RWPE2 (cell line): Measurements from ENCODE around the gene SET.
A peak's percentile ranks its signal among the peaks of the same experiment; 100 is the strongest.

Experiments
- ATAC-seq: fragments of 200-7000 bp; cut with Tn5 transposase; 3 replicates; pipeline ENCODE4 v1.9.1; 2021; ENCODE audit warnings: low read depth
- DNase-seq: peaks from one replicate; pipeline ENCODE4 v3.0.0-alpha.2; 2020; ENCODE audit warnings: low spot score
- H3K27ac ChIP-seq: fragments of 450-650 bp; 2 replicates; pipeline ENCODE4 v1.5.1; 2017; ENCODE audit warnings: mild to moderate bottlenecking; ENCODE audit not compliant: poor library complexity, severe bottlenecking
- H3K27me3 ChIP-seq: fragments of 250-450 bp; sonication (Bioruptor Pico); 2 replicates; pipeline ENCODE4 v1.5.1; 2021; ENCODE audit warnings: mild to moderate bottlenecking, moderate library complexity; ENCODE audit not compliant: insufficient read depth, poor library complexity, severe bottlenecking
- H3K36me3 ChIP-seq: fragments of 250-450 bp; sonication (Bioruptor Pico); 2 replicates; pipeline ENCODE4 v1.5.1; 2020; ENCODE audit warnings: low read depth, mild to moderate bottlenecking, moderate library complexity
- H3K4me1 ChIP-seq: fragments of 250-450 bp; sonication (Bioruptor Pico); 2 replicates; pipeline ENCODE4 v1.5.1; 2021; ENCODE audit warnings: mild to moderate bottlenecking, moderate library complexity; ENCODE audit not compliant: insufficient read depth, poor library complexity, severe bottlenecking
- H3K4me3 ChIP-seq: fragments of 250-450 bp; sonication (Bioruptor Pico); 2 replicates; pipeline ENCODE4 v1.5.1; 2021; ENCODE audit warnings: mild to moderate bottlenecking, moderate library complexity; ENCODE audit not compliant: severe bottlenecking
- H3K9me3 ChIP-seq: fragments of 250-450 bp; sonication (Bioruptor Pico); 2 replicates; pipeline ENCODE4 v1.5.1; 2021; ENCODE audit warnings: mild to moderate bottlenecking, moderate library complexity; ENCODE audit not compliant: severe bottlenecking
- TF ChIP-seq, protein P1 (sequence below): fragments of 450-650 bp; IDR thresholded peaks from one replicate; pipeline ENCODE4 v1.5.1; 2017; ENCODE audit warnings: mild to moderate bottlenecking, moderate library complexity; ENCODE audit not compliant: poor library complexity, severe bottlenecking

SET gene

GRCh38 chr9:128651798-128652197 lies 37.2 kb upstream of the SET start:
- H3K4me1 ChIP-seq = no peaks in the 10 kb centered on the region
- H3K36me3 ChIP-seq = peaks cover 4% of the 10 kb centered on the region
- no peak overlapping the region for H3K4me3 ChIP-seq
- H3K27me3 ChIP-seq = no peaks in the 10 kb centered on the region
- H3K27ac ChIP-seq = no peak overlapping the region
- ATAC-seq = no peak
- H3K9me3 ChIP-seq = no peaks in the 10 kb centered on the region
- TF ChIP-seq, protein P1, sequence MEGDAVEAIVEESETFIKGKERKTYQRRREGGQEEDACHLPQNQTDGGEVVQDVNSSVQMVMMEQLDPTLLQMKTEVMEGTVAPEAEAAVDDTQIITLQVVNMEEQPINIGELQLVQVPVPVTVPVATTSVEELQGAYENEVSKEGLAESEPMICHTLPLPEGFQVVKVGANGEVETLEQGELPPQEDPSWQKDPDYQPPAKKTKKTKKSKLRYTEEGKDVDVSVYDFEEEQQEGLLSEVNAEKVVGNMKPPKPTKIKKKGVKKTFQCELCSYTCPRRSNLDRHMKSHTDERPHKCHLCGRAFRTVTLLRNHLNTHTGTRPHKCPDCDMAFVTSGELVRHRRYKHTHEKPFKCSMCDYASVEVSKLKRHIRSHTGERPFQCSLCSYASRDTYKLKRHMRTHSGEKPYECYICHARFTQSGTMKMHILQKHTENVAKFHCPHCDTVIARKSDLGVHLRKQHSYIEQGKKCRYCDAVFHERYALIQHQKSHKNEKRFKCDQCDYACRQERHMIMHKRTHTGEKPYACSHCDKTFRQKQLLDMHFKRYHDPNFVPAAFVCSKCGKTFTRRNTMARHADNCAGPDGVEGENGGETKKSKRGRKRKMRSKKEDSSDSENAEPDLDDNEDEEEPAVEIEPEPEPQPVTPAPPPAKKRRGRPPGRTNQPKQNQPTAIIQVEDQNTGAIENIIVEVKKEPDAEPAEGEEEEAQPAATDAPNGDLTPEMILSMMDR = no peak
- no peak for DNase-seq

DNA sequence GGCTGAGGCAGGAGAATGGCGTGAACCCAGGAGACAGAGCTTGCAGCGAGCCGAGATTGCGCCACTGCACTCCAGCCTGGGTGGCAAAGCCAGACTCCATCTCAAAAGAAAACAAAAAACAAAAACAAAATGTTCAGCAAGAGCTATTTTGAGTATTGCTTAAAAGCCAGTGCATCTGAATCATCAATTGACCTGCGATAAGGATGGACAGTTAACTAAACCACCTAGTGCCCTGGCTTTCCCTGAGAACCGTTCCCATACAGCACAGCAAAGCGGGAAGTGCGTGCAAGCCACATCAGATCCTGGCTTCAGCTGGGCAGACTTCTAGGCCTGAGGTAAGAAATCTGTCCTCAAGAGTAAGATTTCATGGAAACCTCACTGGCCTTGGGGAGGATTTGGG lies 35.1 kb upstream of the SET start:
- Histone ChIP-seq H3K36me3 (no peaks in the 10 kb centered on the region), H3K27ac (no peak overlapping the region), H3K4me1 (no peaks in the 10 kb centered on the region), H3K27me3 (no peaks in the 10 kb centered on the region), H3K4me3 (no peak overlapping the region), H3K9me3 (no peaks in the 10 kb centered on the region)
- no peak for DNase-seq
- TF ChIP-seq, protein P1 = no peak
- no peak for ATAC-seq

DNA sequence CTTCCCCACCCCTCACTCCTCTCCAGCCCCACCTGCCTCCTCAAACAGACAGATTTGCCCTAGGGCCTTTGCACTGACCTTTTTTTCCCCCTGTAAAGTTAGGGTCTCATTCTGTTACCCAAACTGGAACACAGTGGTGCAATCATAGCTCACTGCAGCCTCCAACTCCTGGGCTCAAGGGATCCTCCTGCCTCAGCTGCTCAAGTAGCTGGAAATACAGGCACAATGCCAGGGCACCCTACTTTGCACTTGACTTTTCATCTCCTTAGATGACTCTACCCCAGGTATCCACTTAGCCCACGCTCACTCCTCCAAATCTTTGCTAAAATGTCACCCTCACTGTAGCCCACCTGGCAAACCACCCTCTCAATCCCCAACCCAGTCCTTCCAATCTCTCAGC lies 34.5 kb upstream of the SET start:
- Histone ChIP-seq H3K9me3 (no peaks in the 10 kb centered on the region), H3K27ac (no peak overlapping the region), H3K27me3 (no peaks in the 10 kb centered on the region), H3K4me1 (no peaks in the 10 kb centered on the region), H3K4me3 (no peak overlapping the region), H3K36me3 (no peaks in the 10 kb centered on the region)
- TF ChIP-seq, protein P1 = no peak
- DNase-seq (no peak), ATAC-seq (no peak)

GRCh38 chr9:128656416-128657343 lies 32.3 kb upstream of the SET start, which contains the start of gene DYNC2I2:
DYNC2I2 (minus strand) TSS chr9:128656847; CDS start chr9:128656726, 121 bp downstream.
- peak; percentile 91 for ATAC-seq
- TF ChIP-seq, protein P1 = no peak
- no peaks in the 10 kb centered on the region for H3K36me3 ChIP-seq
- H3K27ac ChIP-seq = peak within 1 kb of the TSS; percentile 76
- H3K27me3 ChIP-seq = no peaks in the 10 kb centered on the region
- no peaks in the 10 kb centered on the region for H3K4me1 ChIP-seq
- H3K9me3 ChIP-seq = no peaks in the 10 kb centered on the region
- H3K4me3 ChIP-seq = peak within 1 kb of the TSS; percentile 76
- DNase-seq = peak; percentile 95

- Histone ChIP-seq H3K27ac (peak overlapping the region; percentile 76), H3K36me3 (no peaks in the 10 kb centered on the region), H3K9me3 (no peaks in the 10 kb centered on the region), H3K4me1 (no peaks in the 10 kb centered on the region), H3K4me3 (peak overlapping the region; percentile 76), H3K27me3 (no peaks in the 10 kb centered on the region)
- ATAC-seq = no peak
- no peak for DNase-seq
- TF ChIP-seq, protein P1 = no peak
Observed at GRCh38 chr9:128657344-128657704, 31.7 kb upstream of the SET start.
